ENCODE data around the gene HIPK3.

GRCh38 chr11:33375236-33375635 lies 118.1 kb downstream of the HIPK3 start:
- TF ChIP-seq POLR2A (IDR thresholded peaks at IDR 0.05; ENCODE audit: low read depth, low read length) (no peak), POLR2AphosphoS5 (IDR thresholded peaks at IDR 0.05; ENCODE audit: low read depth, low read length) (no peak)

Measured in GM12891 (cell line).